Esophagus squamous epithelium (tissue), 5 donors: ENCODE results near the gene XRCC6. TPM values are rescaled to one million over a fixed set of nuclear protein-coding genes. Genes with fewer than 3 reads are reported as not detected.

Experiments used
- DNase-seq: peaks from one replicate; lab custom pipeline; 2025; lab: John Stamatoyannopoulos, UW
- H3K27ac ChIP-seq, 4 donors: fragments of 200-600 bp; sonication (generic); one replicate each; pipeline ENCODE4 v1.5.1; 2016 to 2019; ENCODE audit warnings: mild to moderate bottlenecking in 1 of 4
- H3K27me3 ChIP-seq, 4 donors: fragments of 200-600 bp; sonication (generic); 1 replicate in 3 of 4; 2 replicates in 1 of 4; pipeline versions ENCODE4 v1.5.1 to v1.6.0; 2017 to 2021; ENCODE audit warnings: antibody characterized with exemption in 1 of 4
- H3K36me3 ChIP-seq, 3 donors: fragments of 200-600 bp; sonication (generic); one replicate each; pipeline ENCODE4 v1.5.1; 2016 to 2019
- H3K4me1 ChIP-seq, 3 donors: fragments of 200-600 bp; sonication (generic); one replicate each; pipeline ENCODE4 v1.5.1; 2017 to 2019
- H3K4me3 ChIP-seq, 4 donors: fragments of 200-600 bp; sonication (generic); 1 replicate in 3 of 4; 2 replicates in 1 of 4; pipeline ENCODE4 v1.5.1; 2016 to 2019; ENCODE audit warnings: mild to moderate bottlenecking in 2 of 4, moderate library complexity in 1 of 4
- H3K9me3 ChIP-seq, 3 donors: fragments of 200-600 bp; sonication (generic); one replicate each; pipeline ENCODE4 v1.5.1; 2016 to 2019
- CTCF ChIP-seq, 6 experiments: fragments of 450-650 bp in 4 of 6; fragments of 200-600 bp in 2 of 6; sonication (generic) in 2 of 6; IDR thresholded peaks; one replicate each; pipeline ENCODE4 v1.5.1; 2016 to 2019; ENCODE audit warnings: antibody characterized with exemption in 6 of 6, mild to moderate bottlenecking in 4 of 6, moderate library complexity in 4 of 6
- POLR2A ChIP-seq, 4 donors: fragments of 450-650 bp; IDR thresholded peaks; one replicate each; pipeline ENCODE4 v1.6.1; 2017; ENCODE audit warnings: antibody characterized with exemption in 4 of 4, mild to moderate bottlenecking in 4 of 4, moderate library complexity in 3 of 4
- WGBS, 2 donors: methylation state at CpG; one replicate each; pipeline ENCODE4 v1.1.5; 2018; 5-methylcytosine and 5-hydroxymethylcytosine counted together
- intact Hi-C: fragments of 100-400 bp; cut with DNase I; formaldehyde crosslinking; loops from one replicate; pipeline ENCODE4 v1.15.0; 2022
- total RNA-seq, 4 donors: library from RNA; depleted of rRNA; stranded (reverse); fragments of >200 nt; gene quantifications; one replicate each; pipeline ENCODE4 v1.1.0, GENCODE V29; 2016
- donor health status: DM: yes; HTN: yes; CAD: no.

Gene XRCC6
- total RNA-seq, 4 donors from 2014 or later, result 161 to 295 (median 222) TPM

GRCh38 chr22:41650229-41650628 is 29.1 kb downstream of the XRCC6 start:
- 100% methylated on average over 1 of the region's 1 CpG for WGBS, 2 donors
- intact Hi-C loops, result no loop called here
- Histone ChIP-seq H3K4me3 (no peak overlapping the region), H3K27me3 (no peaks in the 10 kb centered on the region), H3K4me1 (no peaks in the 10 kb centered on the region), H3K27ac (no peak overlapping the region), H3K9me3 (no peaks in the 10 kb centered on the region), H3K36me3 (peaks cover 38 to 100% (median 64%) of the 10 kb centered on the region in 3 donors)
- no peak for TF ChIP-seq POLR2A (IDR thresholded peaks at IDR 0.05)
- TF ChIP-seq CTCF (IDR thresholded peaks at IDR 0.05), result no peak
- no peak for DNase-seq

- DNase-seq, result no peak
- peaks cover 38 to 100% (median 70%) of the 10 kb centered on the region in 3 donors for H3K36me3 ChIP-seq
- H3K4me1 ChIP-seq, result no peaks in the 10 kb centered on the region
- H3K27ac ChIP-seq, result no peak overlapping the region
- intact Hi-C loops, result no loop called here
- H3K9me3 ChIP-seq, result no peaks in the 10 kb centered on the region
- no peaks in the 10 kb centered on the region for H3K27me3 ChIP-seq
- no peak overlapping the region for H3K4me3 ChIP-seq
- 93 to 99% methylated on average over 9 to 11 of the region's 11 CpGs for WGBS, 2 donors
- TF ChIP-seq POLR2A (IDR thresholded peaks at IDR 0.05) (no peak), CTCF (IDR thresholded peaks at IDR 0.05) (no peak)
Measured at GRCh38 chr22:41650821-41651220, 29.7 kb downstream of the XRCC6 start.

GRCh38 chr22:41654322-41654721 is 33.2 kb downstream of the XRCC6 start:
- no peak for DNase-seq
- Histone ChIP-seq H3K27me3 (no peaks in the 10 kb centered on the region), H3K4me1 (no peaks in the 10 kb centered on the region), H3K4me3 (no peak overlapping the region), H3K9me3 (no peaks in the 10 kb centered on the region), H3K36me3 (peaks cover 38 to 100% (median 91%) of the 10 kb centered on the region in 3 donors), H3K27ac (no peak overlapping the region)
- 88 to 89% methylated on average over 3 of the region's 3 CpGs for WGBS, 2 donors
- TF ChIP-seq CTCF (IDR thresholded peaks at IDR 0.05) (no peak), POLR2A (IDR thresholded peaks at IDR 0.05) (no peak)
- intact Hi-C loops, result no loop called here

- H3K36me3 ChIP-seq, result peaks cover 44 to 100% (median 93%) of the 10 kb centered on the region in 3 donors
- no peak overlapping the region for H3K4me3 ChIP-seq
- no peak overlapping the region for H3K27ac ChIP-seq
- TF ChIP-seq CTCF (IDR thresholded peaks at IDR 0.05) (no peak), POLR2A (IDR thresholded peaks at IDR 0.05) (no peak)
- no peak for DNase-seq
- H3K27me3 ChIP-seq, result no peaks in the 10 kb centered on the region
- 66 to 80% methylated on average over 5 of the region's 5 CpGs for WGBS, 2 donors
- H3K4me1 ChIP-seq, result no peaks in the 10 kb centered on the region
- H3K9me3 ChIP-seq, result no peaks in the 10 kb centered on the region
- intact Hi-C loops, result no loop called here
Measured at GRCh38 chr22:41656556-41656955, 35.5 kb downstream of the XRCC6 start.

- 93 to 100% methylated on average over 6 of the region's 6 CpGs for WGBS, 2 donors
- Histone ChIP-seq H3K36me3 (peaks cover 47 to 100% (median 93%) of the 10 kb centered on the region in 3 donors), H3K9me3 (no peaks in the 10 kb centered on the region), H3K4me1 (no peaks in the 10 kb centered on the region), H3K4me3 (no peak overlapping the region), H3K27me3 (no peaks in the 10 kb centered on the region), H3K27ac (no peak overlapping the region)
- intact Hi-C loops, result no loop called here
- TF ChIP-seq POLR2A (IDR thresholded peaks at IDR 0.05), result no peak
- no peak for TF ChIP-seq CTCF (IDR thresholded peaks at IDR 0.05)
- no peak for DNase-seq
Measured at GRCh38 chr22:41657709-41658108, 36.6 kb downstream of the XRCC6 start.
